Brain microvascular endothelial cell (primary cell): ENCODE results near the gene FDXR.
A peak's percentile ranks its signal among the peaks of the same experiment; 100 is the strongest.
"Not testable (repeated sequence)": the region's sequence is repeated elsewhere in the genome, so short reads cannot be mapped to it uniquely, and the experiment has no call there.

Source experiments
- DNase-seq: peaks from one replicate; pipeline ENCODE4 v3.0.0-alpha.2; 2020
- H3K27ac ChIP-seq: fragments of 250-450 bp; sonication (Bioruptor Pico); 2 replicates; pipeline ENCODE4 v1.5.1; 2020; ENCODE audit warnings: mild to moderate bottlenecking, moderate library complexity
- H3K27me3 ChIP-seq: fragments of 250-450 bp; sonication (Bioruptor Pico); replicated peaks from 2 replicates; pipeline ENCODE4 v1.5.1; 2020; ENCODE audit warnings: mild to moderate bottlenecking
- H3K36me3 ChIP-seq: fragments of 250-450 bp; sonication (Bioruptor Pico); replicated peaks from 2 replicates; pipeline ENCODE4 v1.5.1; 2020; ENCODE audit warnings: mild to moderate bottlenecking
- H3K4me3 ChIP-seq: 2 replicates; pipeline ENCODE4 v1.5.1; 2011; ENCODE audit warnings: low read depth, mild to moderate bottlenecking, control low read depth, low read length, moderate library complexity
- in situ Hi-C: cut with HindIII; loops from 2 replicates; pipeline ENCODE4 v1.10.0; 2017; ENCODE audit warnings: low sequenced_read_pairs, low pct_ligation_motif_present
- TF ChIP-seq, protein P1 (sequence below): IDR thresholded peaks from 2 replicates; pipeline ENCODE4 v1.5.1; 2011; ENCODE audit warnings: low read depth, mild to moderate bottlenecking, moderate library complexity, low read length, control low read depth, inconsistent platforms; ENCODE audit errors: missing control alignments

FDXR gene

DNA sequence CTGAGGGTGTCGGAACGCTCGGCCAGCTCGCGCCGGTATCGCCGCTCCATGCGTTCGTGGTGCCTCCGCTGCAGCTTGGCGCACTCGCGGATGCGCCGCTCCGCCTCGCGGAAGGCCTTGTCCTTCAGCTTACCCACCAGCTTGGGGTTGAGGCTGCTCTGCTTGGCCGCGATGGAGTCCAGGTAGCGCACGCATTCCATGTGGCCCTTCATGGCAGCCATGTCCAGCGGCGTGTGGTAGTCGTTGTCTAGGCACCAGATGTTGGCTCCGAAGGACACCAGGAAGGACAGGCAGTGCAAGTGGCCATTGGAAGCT is 47.5 kb upstream of the FDXR start:
- DNase-seq: no peak
- no peak overlapping the region for H3K27ac ChIP-seq
- in situ Hi-C loops: no loop called here
- TF ChIP-seq, protein P1, sequence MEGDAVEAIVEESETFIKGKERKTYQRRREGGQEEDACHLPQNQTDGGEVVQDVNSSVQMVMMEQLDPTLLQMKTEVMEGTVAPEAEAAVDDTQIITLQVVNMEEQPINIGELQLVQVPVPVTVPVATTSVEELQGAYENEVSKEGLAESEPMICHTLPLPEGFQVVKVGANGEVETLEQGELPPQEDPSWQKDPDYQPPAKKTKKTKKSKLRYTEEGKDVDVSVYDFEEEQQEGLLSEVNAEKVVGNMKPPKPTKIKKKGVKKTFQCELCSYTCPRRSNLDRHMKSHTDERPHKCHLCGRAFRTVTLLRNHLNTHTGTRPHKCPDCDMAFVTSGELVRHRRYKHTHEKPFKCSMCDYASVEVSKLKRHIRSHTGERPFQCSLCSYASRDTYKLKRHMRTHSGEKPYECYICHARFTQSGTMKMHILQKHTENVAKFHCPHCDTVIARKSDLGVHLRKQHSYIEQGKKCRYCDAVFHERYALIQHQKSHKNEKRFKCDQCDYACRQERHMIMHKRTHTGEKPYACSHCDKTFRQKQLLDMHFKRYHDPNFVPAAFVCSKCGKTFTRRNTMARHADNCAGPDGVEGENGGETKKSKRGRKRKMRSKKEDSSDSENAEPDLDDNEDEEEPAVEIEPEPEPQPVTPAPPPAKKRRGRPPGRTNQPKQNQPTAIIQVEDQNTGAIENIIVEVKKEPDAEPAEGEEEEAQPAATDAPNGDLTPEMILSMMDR: no peak
- no peaks in the 10 kb centered on the region for H3K36me3 ChIP-seq
- H3K4me3 ChIP-seq: no peak overlapping the region
- peaks cover 52% of the 10 kb centered on the region for H3K27me3 ChIP-seq

DNA sequence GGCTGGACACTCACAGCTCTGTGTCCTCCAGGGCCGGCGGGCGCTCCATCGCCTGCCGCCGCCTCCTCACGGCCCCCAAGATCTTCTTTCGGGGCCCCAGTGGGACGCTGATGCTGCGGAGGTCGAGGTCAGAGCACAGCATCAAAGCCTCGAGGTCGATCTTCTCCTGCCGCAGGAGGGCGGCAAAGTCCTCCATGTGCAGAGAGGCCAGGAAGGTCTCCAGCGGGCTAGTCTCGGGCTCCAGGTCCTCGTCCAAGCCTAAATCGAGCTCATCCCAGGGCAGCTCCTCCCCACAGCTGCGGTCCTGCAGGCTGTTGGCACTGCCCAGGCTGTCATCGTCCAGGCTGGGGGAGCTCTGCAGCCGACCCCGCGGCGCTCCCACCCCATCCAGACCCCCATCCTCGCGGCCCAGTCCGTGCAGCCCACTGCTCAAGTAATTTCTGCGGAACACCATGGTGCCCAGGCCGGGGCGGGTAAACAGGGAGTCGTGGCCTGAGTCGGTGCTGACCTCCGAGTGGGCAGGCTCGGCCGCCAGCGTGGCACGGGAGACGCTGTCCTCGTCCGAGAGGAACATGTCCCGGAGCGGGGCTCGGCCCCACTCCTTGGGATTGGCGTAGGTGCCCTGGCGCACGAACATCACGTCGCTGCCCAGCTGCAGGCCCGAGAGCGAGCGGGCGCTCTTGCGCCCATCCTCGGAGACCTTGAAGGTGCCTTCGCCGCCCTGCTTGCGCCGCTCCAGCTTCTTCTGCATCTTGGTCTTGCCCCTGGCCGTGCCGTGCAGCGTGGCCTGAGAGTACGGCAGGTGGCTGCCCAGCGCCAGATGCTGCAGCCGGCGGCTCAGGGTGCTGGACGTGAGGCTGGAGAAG is 46.9 kb upstream of the FDXR start:
- TF ChIP-seq, protein P1: peak; percentile 38
- Histone ChIP-seq H3K27ac (no peak overlapping the region), H3K36me3 (no peaks in the 10 kb centered on the region), H3K27me3 (peaks cover 48% of the 10 kb centered on the region), H3K4me3 (no peak overlapping the region)
- in situ Hi-C loops: no loop called here
- DNase-seq: no peak

DNA sequence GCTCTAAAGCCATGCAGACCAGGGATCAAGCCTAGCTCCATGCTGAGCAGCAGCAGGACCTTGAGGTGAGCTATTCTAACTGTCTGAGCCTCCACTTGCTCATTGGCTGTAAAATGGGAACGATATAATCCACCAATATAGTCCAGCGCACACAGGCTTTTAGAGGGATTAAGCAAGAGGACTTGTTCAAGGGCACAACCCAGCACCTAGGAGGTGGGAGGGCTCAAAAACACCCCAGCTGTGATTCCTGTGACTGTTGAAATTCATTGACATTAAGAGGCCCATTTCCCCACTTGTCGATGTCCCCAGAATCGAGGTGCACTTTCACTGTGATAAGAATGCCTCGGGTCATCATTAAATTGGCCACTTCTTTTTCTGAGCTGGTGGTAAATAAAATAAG is 46.1 kb upstream of the FDXR start:
- H3K27ac ChIP-seq: no peak overlapping the region
- peaks cover 40% of the 10 kb centered on the region for H3K27me3 ChIP-seq
- no peaks in the 10 kb centered on the region for H3K36me3 ChIP-seq
- no peak overlapping the region for H3K4me3 ChIP-seq
- TF ChIP-seq, protein P1: no peak
- no peak for DNase-seq
- in situ Hi-C loops: no loop called here

DNA sequence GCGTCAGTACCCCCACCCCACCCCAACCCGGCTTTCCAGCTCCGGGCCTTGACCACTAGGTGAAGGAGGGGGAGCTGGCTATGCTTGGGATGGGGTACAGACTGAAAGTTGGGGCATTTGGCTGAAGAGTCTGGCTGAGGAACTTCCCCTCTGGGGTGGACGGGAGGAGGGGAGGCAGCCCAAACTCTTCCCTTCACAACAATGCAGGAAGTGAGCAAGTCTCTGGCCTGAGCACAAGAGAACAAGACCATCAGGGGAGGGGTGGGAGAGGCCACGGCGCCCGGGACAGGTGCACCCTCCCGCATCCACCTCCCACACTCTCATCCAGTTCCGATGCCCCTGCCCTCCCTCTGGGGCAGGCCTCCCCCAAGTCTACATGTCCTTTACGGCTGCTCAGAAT is 44.6 kb upstream of the FDXR start:
- Histone ChIP-seq H3K4me3 (no peak overlapping the region), H3K36me3 (no peaks in the 10 kb centered on the region), H3K27ac (no peak overlapping the region), H3K27me3 (peaks cover 28% of the 10 kb centered on the region)
- in situ Hi-C loops: no loop called here
- DNase-seq: no peak
- TF ChIP-seq, protein P1: no peak

DNA sequence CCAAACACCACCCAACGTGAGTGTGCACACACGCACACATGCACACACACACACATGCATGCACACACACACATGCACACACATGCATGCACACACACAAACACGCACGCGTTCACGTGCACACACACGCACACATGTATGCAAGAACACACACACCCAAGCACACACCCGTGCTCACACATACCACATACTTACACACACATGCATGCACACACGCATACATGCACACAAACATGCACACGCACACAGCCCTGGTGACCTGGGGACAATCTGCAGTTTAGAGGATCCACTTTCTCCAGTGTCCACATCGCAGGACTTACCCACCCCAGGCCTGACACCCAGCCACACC is 44.0 kb upstream of the FDXR start:
- Histone ChIP-seq H3K36me3 (no peaks in the 10 kb centered on the region), H3K4me3 (no peak overlapping the region), H3K27ac (no peak overlapping the region), H3K27me3 (peaks cover 25% of the 10 kb centered on the region)
- no peak for DNase-seq
- TF ChIP-seq, protein P1: no peak
- in situ Hi-C loops: no loop called here

DNA sequence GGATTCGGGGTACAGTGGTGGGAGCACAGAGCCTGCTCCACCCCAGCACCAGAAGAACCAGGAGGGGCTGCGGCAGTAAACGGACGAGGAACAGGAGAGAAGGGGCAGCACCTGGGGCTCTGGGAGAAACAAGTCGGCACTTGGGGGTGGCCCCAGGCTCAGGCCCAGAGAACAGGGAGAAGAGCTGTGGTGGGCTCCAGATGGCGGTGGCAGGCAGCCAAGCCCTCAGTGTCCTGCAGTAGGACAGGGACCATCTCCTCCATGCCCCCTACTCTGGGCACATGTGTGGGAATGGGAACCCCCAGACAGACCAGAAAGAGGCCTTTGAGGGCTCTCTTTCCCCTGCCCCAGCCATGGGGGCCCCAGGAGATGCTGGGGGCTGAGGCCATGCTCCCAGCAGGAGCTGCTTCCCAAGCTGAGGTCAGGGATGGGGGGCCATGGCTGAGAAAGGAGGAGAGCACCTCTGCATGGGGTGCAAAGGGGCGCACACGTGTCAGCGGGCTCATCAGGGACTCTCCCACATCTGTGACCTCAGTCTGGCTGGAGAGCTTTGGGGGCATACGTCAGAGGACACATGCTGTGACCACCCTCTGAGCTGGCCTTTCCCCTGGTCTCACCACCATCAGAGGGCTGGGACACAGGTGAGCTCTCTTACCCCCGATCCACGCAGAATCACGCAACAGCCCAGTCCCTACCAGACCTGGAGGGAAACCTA is 43.5 kb upstream of the FDXR start:
- Histone ChIP-seq H3K27ac (no peak overlapping the region), H3K27me3 (peaks cover 20% of the 10 kb centered on the region), H3K4me3 (no peak overlapping the region), H3K36me3 (no peaks in the 10 kb centered on the region)
- DNase-seq: no peak
- TF ChIP-seq, protein P1: no peak
- in situ Hi-C loops: no loop called here

DNA sequence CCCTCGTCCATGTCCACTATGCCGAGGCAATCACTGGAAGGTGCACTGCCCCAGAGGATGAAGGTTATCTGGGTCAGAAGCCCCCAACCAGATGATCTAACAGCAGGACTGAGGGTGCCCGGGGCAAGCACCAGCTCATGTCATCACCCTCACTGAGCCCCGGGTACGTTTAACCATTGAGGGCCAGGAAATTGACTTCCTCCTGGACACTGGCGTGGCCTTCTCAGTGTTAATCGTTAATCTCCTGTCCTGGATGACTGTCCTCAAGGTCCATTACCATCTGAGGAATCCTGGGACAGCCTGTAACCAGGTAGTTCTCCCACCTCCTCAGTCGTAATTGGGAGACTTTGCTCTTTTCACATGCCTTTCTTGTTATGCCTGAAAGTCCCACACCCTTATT is 38.6 kb upstream of the FDXR start:
- H3K36me3 ChIP-seq, H3K27ac ChIP-seq, H3K4me3 ChIP-seq, DNase-seq, H3K27me3 ChIP-seq, in situ Hi-C loops: not testable (repeated sequence)

DNA sequence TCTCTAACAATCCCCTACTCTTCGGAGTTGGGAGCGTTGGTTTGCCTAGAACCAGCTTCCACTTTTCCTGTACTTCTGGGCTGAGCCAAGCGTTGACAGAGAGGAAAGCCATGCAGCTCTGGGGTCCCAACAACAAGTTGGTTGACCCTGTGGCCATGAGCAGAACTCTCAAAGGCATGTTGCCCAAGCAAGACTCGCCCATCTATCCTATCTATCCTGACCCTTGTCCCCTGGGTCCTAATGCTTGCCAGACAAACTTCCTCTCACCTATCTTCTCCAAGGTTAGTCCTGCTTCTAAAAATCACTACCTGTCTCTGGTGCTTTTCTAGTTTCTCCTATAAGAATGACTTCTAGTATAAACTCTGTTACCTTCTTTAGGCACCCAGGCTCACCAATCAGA is 36.3 kb upstream of the FDXR start:
- H3K27ac ChIP-seq, H3K36me3 ChIP-seq, in situ Hi-C loops, H3K4me3 ChIP-seq, DNase-seq, H3K27me3 ChIP-seq: not testable (repeated sequence)
